Peyer's patch (tissue), 4 donors: Measurements from ENCODE around the gene ZNF24.

Source experiments
- CTCF ChIP-seq, 6 experiments: fragments of 450-650 bp in 4 of 6; fragments of 200-600 bp in 2 of 6; sonication (generic) in 1 of 6; IDR thresholded peaks; one replicate each; pipeline ENCODE4 v1.5.1; 2017 to 2019; ENCODE audit warnings: antibody characterized with exemption in 6 of 6, mild to moderate bottlenecking in 3 of 6, moderate library complexity in 1 of 6
- POLR2A ChIP-seq, 2 donors: fragments of 450-650 bp; IDR thresholded peaks; one replicate each; pipeline ENCODE4 v1.5.1; 2017; ENCODE audit warnings: antibody characterized with exemption in 2 of 2, mild to moderate bottlenecking in 2 of 2, moderate library complexity in 2 of 2

- TF ChIP-seq CTCF (IDR thresholded peaks at IDR 0.05): no peak
- TF ChIP-seq POLR2A (IDR thresholded peaks at IDR 0.05): no peak
These were observed 678 bp upstream of the ZNF24 start for GRCh38 chr18:35344736-35345459.
